Fibroblast of skin of scalp (primary cell): ENCODE measurements around the gene GYPC.
"Not testable (repeated sequence)": the region's sequence is repeated elsewhere in the genome, so short reads cannot be mapped to it uniquely, and the experiment has no call there.

Source experiments
- DNase-seq: peaks from one replicate; pipeline ENCODE4 v3.0.0-alpha.2; 2013

GYPC gene

GRCh38 chr2:126671488-126671887 lies 15.5 kb downstream of the GYPC start:
- DNase-seq, result no peak

- no peak for DNase-seq
Observed at GRCh38 chr2:126672980-126673605, 17.1 kb downstream of the GYPC start.

- no peak for DNase-seq
Observed at GRCh38 chr2:126674075-126674744, 18.3 kb downstream of the GYPC start.

GRCh38 chr2:126675637-126676036 lies 19.7 kb downstream of the GYPC start:
- no peak for DNase-seq

GRCh38 chr2:126676221-126677175 lies 20.5 kb downstream of the GYPC start:
- DNase-seq, result no peak

GRCh38 chr2:126677176-126677538 lies 21.2 kb downstream of the GYPC start:
- DNase-seq, result no peak

- DNase-seq, result no peak
Observed at GRCh38 chr2:126678269-126679065, 22.5 kb downstream of the GYPC start.

GRCh38 chr2:126679094-126679713 lies 23.2 kb downstream of the GYPC start:
- no peak for DNase-seq

GRCh38 chr2:126681505-126681904 lies 25.5 kb downstream of the GYPC start:
- DNase-seq, result no peak

- no peak for DNase-seq
Observed at GRCh38 chr2:126685629-126686028, 29.7 kb downstream of the GYPC start.

GRCh38 chr2:126686286-126686685 lies 30.3 kb downstream of the GYPC start:
- no peak for DNase-seq

GRCh38 chr2:126686841-126687485 lies 31.0 kb downstream of the GYPC start:
- no peak for DNase-seq

- DNase-seq, result no peak
Observed at GRCh38 chr2:126687503-126687902, 31.5 kb downstream of the GYPC start.

- DNase-seq, result not testable (repeated sequence)
Observed at GRCh38 chr2:126688594-126688993, 32.6 kb downstream of the GYPC start.

GRCh38 chr2:126692241-126692640 lies 36.3 kb downstream of the GYPC start:
- DNase-seq, result not testable (repeated sequence)

- not testable (repeated sequence) for DNase-seq
Observed at GRCh38 chr2:126692934-126693592, 37.1 kb downstream of the GYPC start.

GRCh38 chr2:126696644-126697520 lies 40.9 kb downstream of the GYPC start:
- DNase-seq, result no peak

GRCh38 chr2:126698376-126698775 lies 42.4 kb downstream of the GYPC start:
- no peak for DNase-seq

GRCh38 chr2:126699018-126699417 lies 43.1 kb downstream of the GYPC start:
- no peak for DNase-seq
